Esophagus squamous epithelium (tissue), 4 donors: Measurements from ENCODE around the gene AP1G1.

Source experiments
- CTCF ChIP-seq, 6 experiments: fragments of 450-650 bp in 4 of 6; fragments of 200-600 bp in 2 of 6; sonication (generic) in 2 of 6; IDR thresholded peaks; one replicate each; pipeline ENCODE4 v1.5.1; 2016 to 2019; ENCODE audit warnings: antibody characterized with exemption in 6 of 6, mild to moderate bottlenecking in 4 of 6, moderate library complexity in 4 of 6
- POLR2A ChIP-seq, 4 donors: fragments of 450-650 bp; IDR thresholded peaks; one replicate each; pipeline ENCODE4 v1.6.1; 2017; ENCODE audit warnings: antibody characterized with exemption in 4 of 4, mild to moderate bottlenecking in 4 of 4, moderate library complexity in 3 of 4

GRCh38 chr16:71761097-71761496, 47.5 kb downstream of the AP1G1 start:
- TF ChIP-seq CTCF (IDR thresholded peaks at IDR 0.05), result no peak
- no peak for TF ChIP-seq POLR2A (IDR thresholded peaks at IDR 0.05)
